ENCODE data around the gene RASD2. TPM values are rescaled to one million over a fixed set of nuclear protein-coding genes. Genes with fewer than 3 reads are reported as not detected.

The RASD2 gene
- total and polyA plus RNA-seq, 10 of the 15 experiments (the other 5 are each of a cell fraction or from before 2014, with no cell fraction given): 0.03 TPM; not detected in 9

DNA sequence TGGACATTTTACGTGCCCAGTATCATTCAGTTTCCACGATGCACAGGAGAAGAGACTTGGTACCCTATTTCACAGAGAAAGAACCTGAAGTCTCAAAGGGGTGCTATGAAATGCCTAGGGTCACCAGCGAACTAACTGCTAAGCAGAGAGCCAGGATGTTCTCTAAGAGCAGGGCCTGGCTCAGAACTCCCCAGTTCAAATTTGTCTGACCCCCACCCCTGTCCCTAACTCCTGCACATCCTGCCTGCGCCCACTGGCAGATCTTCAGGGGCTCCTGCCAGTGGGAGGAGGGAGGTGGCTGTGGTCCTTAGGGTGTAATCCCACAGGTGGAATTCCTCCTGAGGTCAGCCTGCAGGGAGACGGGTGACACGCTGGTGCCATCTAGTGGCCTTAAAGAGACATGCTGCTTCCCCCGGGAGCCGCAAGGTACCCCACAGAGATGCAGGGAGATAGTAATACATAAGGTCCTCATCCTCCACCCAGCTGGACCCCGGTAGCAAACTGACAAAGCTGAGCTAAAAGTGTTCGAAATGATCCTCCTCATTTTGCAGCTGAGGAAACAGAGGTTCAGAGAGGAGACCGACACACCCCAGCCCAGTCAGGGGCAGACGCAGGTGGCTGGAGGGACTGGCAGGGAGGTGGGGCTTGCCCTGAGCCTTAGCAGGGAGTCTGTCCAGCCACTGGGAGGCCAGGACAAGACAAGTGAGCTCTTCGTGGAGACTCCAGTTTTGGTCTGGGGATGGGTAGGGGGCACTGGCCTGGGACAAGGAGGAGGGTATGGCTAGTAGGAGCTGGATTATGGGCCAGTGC is 42.4 kb downstream of the RASD2 start (continued):
- TF ChIP-seq, protein P1, sequence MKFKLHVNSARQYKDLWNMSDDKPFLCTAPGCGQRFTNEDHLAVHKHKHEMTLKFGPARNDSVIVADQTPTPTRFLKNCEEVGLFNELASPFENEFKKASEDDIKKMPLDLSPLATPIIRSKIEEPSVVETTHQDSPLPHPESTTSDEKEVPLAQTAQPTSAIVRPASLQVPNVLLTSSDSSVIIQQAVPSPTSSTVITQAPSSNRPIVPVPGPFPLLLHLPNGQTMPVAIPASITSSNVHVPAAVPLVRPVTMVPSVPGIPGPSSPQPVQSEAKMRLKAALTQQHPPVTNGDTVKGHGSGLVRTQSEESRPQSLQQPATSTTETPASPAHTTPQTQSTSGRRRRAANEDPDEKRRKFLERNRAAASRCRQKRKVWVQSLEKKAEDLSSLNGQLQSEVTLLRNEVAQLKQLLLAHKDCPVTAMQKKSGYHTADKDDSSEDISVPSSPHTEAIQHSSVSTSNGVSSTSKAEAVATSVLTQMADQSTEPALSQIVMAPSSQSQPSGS (IDR thresholded peaks at IDR 0.05; ENCODE audit: low read length): no peak
- TF ChIP-seq STAT3 (IDR thresholded peaks at IDR 0.05; ENCODE audit: low read depth, low read length) (no peak), YY1 (IDR thresholded peaks at IDR 0.05; ENCODE audit: low read depth, low read length) (0 out of 2 replicates have a peak, but pooled peaks have one; percentile 30), CHD1 (IDR thresholded peaks at IDR 0.05; ENCODE audit: low read depth, low read length) (no peak), SPI1 (IDR thresholded peaks at IDR 0.05; ENCODE audit: borderline replicate concordance, insufficient read depth, low read depth, low read length) (no peak), ZNF274 (IDR thresholded peaks at IDR 0.05; ENCODE audit: insufficient read depth, insufficient read length) (no peak), FOXM1 (IDR thresholded peaks at IDR 0.05; ENCODE audit: low read depth, low read length) (no peak), MTA2 (IDR thresholded peaks at IDR 0.05; ENCODE audit: low read depth) (no peak), ZNF24 (IDR thresholded peaks at IDR 0.05) (no peak), MXI1 (IDR thresholded peaks at IDR 0.05; ENCODE audit: low read depth, low read length) (peak; percentile 38; the same call in 1 of the 2 replicates), RAD51 (IDR thresholded peaks at IDR 0.05) (no peak), CBX3 (IDR thresholded peaks at IDR 0.05; ENCODE audit: borderline replicate concordance, low read depth) (no peak), MEF2A (IDR thresholded peaks at IDR 0.05; ENCODE audit: insufficient read depth, low read depth, low read length) (no peak)
- TF ChIP-seq, protein P2, sequence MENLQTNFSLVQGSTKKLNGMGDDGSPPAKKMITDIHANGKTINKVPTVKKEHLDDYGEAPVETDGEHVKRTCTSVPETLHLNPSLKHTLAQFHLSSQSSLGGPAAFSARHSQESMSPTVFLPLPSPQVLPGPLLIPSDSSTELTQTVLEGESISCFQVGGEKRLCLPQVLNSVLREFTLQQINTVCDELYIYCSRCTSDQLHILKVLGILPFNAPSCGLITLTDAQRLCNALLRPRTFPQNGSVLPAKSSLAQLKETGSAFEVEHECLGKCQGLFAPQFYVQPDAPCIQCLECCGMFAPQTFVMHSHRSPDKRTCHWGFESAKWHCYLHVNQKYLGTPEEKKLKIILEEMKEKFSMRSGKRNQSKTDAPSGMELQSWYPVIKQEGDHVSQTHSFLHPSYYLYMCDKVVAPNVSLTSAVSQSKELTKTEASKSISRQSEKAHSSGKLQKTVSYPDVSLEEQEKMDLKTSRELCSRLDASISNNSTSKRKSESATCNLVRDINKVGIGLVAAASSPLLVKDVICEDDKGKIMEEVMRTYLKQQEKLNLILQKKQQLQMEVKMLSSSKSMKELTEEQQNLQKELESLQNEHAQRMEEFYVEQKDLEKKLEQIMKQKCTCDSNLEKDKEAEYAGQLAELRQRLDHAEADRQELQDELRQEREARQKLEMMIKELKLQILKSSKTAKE (IDR thresholded peaks at IDR 0.05; ENCODE audit: low read depth, poor library complexity, severe bottlenecking): no peak
- TF ChIP-seq, protein P3, sequence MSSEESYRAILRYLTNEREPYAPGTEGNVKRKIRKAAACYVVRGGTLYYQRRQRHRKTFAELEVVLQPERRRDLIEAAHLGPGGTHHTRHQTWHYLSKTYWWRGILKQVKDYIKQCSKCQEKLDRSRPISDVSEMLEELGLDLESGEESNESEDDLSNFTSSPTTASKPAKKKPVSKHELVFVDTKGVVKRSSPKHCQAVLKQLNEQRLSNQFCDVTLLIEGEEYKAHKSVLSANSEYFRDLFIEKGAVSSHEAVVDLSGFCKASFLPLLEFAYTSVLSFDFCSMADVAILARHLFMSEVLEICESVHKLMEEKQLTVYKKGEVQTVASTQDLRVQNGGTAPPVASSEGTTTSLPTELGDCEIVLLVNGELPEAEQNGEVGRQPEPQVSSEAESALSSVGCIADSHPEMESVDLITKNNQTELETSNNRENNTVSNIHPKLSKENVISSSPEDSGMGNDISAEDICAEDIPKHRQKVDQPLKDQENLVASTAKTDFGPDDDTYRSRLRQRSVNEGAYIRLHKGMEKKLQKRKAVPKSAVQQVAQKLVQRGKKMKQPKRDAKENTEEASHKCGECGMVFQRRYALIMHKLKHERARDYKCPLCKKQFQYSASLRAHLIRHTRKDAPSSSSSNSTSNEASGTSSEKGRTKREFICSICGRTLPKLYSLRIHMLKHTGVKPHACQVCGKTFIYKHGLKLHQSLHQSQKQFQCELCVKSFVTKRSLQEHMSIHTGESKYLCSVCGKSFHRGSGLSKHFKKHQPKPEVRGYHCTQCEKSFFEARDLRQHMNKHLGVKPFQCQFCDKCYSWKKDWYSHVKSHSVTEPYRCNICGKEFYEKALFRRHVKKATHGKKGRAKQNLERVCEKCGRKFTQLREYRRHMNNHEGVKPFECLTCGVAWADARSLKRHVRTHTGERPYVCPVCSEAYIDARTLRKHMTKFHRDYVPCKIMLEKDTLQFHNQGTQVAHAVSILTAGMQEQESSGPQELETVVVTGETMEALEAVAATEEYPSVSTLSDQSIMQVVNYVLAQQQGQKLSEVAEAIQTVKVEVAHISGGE (CRISPR knock-in tag; IDR thresholded peaks at IDR 0.05): no peak
- TF ChIP-seq, protein P4, sequence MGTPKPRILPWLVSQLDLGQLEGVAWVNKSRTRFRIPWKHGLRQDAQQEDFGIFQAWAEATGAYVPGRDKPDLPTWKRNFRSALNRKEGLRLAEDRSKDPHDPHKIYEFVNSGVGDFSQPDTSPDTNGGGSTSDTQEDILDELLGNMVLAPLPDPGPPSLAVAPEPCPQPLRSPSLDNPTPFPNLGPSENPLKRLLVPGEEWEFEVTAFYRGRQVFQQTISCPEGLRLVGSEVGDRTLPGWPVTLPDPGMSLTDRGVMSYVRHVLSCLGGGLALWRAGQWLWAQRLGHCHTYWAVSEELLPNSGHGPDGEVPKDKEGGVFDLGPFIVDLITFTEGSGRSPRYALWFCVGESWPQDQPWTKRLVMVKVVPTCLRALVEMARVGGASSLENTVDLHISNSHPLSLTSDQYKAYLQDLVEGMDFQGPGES (IDR thresholded peaks at IDR 0.05): peak; percentile 38; the same call in 1 of the 2 replicates
- TF ChIP-seq, protein P5, sequence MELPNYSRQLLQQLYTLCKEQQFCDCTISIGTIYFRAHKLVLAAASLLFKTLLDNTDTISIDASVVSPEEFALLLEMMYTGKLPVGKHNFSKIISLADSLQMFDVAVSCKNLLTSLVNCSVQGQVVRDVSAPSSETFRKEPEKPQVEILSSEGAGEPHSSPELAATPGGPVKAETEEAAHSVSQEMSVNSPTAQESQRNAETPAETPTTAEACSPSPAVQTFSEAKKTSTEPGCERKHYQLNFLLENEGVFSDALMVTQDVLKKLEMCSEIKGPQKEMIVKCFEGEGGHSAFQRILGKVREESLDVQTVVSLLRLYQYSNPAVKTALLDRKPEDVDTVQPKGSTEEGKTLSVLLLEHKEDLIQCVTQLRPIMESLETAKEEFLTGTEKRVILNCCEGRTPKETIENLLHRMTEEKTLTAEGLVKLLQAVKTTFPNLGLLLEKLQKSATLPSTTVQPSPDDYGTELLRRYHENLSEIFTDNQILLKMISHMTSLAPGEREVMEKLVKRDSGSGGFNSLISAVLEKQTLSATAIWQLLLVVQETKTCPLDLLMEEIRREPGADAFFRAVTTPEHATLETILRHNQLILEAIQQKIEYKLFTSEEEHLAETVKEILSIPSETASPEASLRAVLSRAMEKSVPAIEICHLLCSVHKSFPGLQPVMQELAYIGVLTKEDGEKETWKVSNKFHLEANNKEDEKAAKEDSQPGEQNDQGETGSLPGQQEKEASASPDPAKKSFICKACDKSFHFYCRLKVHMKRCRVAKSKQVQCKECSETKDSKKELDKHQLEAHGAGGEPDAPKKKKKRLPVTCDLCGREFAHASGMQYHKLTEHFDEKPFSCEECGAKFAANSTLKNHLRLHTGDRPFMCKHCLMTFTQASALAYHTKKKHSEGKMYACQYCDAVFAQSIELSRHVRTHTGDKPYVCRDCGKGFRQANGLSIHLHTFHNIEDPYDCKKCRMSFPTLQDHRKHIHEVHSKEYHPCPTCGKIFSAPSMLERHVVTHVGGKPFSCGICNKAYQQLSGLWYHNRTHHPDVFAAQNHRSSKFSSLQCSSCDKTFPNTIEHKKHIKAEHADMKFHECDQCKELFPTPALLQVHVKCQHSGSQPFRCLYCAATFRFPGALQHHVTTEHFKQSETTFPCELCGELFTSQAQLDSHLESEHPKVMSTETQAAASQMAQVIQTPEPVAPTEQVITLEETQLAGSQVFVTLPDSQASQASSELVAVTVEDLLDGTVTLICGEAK (IDR thresholded peaks at IDR 0.05; ENCODE audit: borderline replicate concordance): no peak

Measured in GM12878 (cell line).